GM21526 (cell line): ENCODE results near the gene RELA.
"Not testable (repeated sequence)": the region's sequence is repeated elsewhere in the genome, so short reads cannot be mapped to it uniquely, and the experiment has no call there.

Experiments
- ATAC-seq: cut with Tn5 transposase; IDR thresholded peaks from one replicate; pipeline ENCODE4 v1.9.1; 2021; ENCODE audit warnings: moderate library complexity; ENCODE audit not compliant: unreplicated experiment, low FRiP score

RELA gene

GRCh38 chr11:65672982-65673381 is 10.3 kb upstream of the RELA start:
- no peak for ATAC-seq

DNA sequence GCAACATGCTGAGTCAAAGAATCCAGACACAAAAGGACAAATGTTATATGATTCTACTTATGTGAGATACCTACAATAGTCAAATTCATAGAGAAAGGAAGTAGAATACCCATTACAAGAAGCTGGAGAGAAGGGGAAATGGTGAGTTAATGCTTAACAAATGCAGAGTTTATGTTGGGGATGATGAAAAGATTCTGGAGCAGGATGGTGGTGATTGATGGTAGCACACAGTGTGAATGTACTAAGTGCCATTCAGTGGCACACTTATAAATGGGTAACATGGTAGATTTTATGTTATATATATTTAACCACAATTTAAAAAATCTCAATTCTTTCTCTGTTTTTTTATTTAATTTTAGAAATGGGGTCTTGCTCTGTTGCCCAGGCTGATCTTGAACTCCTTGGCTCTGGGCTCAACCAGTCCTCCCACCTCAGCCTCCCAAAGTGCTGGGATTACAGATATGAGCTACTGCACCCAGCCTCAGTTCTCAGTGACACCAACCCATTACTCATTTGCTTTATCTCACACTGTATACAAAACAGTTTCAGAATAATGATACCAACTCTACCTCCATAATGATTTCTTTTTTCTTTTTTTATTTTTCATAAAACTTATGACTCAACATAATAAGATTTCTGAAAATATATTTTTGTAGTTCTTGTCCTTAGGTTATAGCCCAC is 9.6 kb upstream of the RELA start:
- ATAC-seq, result no peak

- no peak for ATAC-seq
These were observed 1.0 kb upstream of the RELA start for GRCh38 chr11:65663639-65664200.

- ATAC-seq, result no peak
These were observed 393 bp downstream of the RELA start for GRCh38 chr11:65662247-65662798.

DNA sequence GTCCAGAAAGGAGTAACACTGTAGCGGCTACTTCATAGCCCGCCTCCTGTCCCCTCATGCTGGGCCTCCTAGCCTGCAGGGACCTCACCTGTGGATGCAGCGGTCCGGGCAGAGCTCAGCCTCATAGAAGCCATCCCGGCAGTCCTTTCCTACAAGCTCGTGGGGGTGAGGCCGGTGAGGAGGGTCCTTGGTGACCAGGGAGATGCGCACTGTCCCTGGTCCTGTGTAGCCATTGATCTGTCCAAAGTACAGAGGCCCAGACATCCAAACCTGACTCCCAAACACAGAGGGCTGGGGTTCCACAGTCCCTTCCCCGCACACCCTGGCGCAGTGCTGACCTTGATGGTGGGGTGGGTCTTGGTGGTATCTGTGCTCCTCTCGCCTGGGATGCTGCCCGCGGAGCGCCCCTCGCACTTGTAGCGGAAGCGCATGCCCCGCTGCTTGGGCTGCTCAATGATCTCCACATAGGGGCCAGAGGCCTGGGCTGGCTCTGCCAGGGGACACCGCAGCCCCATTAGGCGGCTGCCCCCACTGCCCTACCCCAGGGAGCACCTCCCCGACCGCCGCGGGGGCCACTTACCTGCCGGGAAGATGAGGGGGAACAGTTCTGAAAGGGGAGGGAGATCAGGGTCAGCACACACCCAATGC is 993 bp downstream of the RELA start:
- no peak for ATAC-seq

DNA sequence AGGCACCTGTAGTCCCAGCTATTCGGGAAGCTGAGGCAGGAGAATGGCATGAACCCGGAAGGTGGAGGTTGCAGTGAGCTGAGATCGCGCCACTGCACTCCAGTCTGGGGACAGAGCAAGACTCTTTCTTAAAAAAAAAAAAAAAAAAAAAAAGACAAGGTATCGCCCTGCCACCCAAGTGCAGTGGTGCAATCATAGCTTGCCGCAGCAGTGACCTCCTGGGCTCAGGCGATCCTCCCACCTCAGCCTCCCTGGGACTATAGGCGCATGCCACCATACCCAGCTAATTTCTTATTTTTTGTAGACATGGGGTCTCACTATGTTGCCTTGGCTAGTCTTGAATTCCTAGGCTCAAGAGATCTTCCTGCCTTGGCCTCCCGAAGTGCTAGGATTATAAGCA is 1.8 kb downstream of the RELA start:
- ATAC-seq, result not testable (repeated sequence)

GRCh38 chr11:65660038-65660437 is 2.7 kb downstream of the RELA start:
- ATAC-seq, result no peak

GRCh38 chr11:65658174-65659021 is 4.3 kb downstream of the RELA start:
- ATAC-seq, result no peak

- no peak for ATAC-seq
These were observed 5.3 kb downstream of the RELA start for GRCh38 chr11:65657426-65657825.

DNA sequence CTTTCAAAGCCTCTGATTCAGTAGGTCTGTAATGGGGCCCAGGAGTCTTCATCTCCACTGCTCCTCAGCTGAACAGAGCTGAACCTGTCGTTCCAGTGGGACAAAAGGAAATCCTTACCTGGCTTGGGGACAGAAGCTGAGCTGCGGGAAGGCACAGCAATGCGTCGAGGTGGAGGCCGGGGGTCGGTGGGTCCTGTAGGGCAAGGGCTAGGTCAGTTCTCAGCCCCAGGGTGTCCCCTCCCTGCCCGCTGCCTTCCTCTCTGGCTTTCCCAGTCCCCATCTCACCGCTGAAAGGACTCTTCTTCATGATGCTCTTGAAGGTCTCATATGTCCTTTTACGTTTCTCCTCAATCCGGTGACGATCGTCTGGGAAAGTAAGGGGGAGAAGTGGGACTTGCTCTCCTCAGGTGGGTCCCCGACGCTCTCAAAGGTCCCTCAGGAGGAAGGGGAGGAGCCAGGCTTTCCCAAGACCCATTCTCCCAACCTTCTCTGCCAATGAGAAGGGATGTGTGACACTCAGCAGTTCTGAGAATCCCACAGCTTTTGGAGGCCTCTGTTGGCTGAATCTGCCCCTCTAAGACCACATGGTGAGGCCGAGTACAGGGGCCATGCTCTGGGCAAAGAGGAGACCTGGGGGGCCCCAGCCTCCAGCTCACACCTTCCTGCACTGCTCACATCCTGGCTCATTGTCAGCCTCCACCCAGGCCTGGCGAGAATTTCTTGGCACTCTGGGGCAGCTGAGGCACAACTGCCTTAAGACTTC is 7.0 kb downstream of the RELA start:
- ATAC-seq, result no peak

GRCh38 chr11:65654375-65655349 is 8.1 kb downstream of the RELA start:
- no peak for ATAC-seq

- no peak for ATAC-seq
These were observed 9.2 kb downstream of the RELA start for GRCh38 chr11:65653229-65654225.

- peak; percentile 58 for ATAC-seq
These were observed 10.0 kb downstream of the RELA start for GRCh38 chr11:65652511-65653228.

GRCh38 chr11:65651589-65652510 is 10.9 kb downstream of the RELA start:
- ATAC-seq, result no peak

GRCh38 chr11:65651339-65651588 is 11.5 kb downstream of the RELA start:
- no peak for ATAC-seq

GRCh38 chr11:65650547-65651338 is 12.0 kb downstream of the RELA start:
- no peak for ATAC-seq
